ENCODE measurements around the gene MARF1. TPM values are rescaled to one million over a fixed set of nuclear protein-coding genes. Genes with fewer than 3 reads are reported as not detected.
A peak's percentile ranks its signal among the peaks of the same experiment; 100 is the strongest.
"Not testable (repeated sequence)": the region's sequence is repeated elsewhere in the genome, so short reads cannot be mapped to it uniquely, and the experiment has no call there.

The MARF1 gene
- total RNA-seq, 1 donor from 2014 or later = 13.4 TPM

DNA sequence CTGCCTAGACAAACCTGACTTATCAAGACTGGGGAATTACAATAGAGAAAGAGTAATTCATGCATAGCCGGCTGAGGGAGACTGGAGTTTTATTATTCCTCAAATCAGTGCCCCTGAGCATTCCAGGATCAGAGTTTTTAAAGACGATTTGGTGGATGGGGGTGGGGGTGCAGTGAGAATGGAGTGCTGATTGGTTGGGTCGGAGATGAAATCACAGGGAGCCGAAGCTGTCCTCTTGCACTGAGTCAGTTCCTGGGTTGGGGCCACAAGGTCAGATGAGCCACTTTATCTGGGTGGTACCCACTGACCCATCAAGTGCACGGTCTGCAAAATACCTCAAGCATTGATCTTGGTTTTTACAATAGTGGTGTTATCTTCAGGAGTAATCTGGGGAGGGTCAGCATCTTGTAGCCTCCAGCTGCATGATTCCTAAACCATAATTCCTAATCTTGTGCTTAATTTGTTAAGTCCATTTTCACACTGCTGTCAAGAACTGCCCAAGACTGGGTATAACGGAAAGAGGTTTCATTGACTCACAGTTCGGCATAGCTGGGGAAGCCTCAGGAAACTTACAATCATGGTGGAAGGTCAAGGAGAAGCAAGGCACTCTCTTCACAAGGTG is 69.6 kb downstream of the MARF1 start:
- H3K36me3 Mint-ChIP-seq = peaks cover 8% of the 10 kb centered on the region
- TF ChIP-seq, protein P1, sequence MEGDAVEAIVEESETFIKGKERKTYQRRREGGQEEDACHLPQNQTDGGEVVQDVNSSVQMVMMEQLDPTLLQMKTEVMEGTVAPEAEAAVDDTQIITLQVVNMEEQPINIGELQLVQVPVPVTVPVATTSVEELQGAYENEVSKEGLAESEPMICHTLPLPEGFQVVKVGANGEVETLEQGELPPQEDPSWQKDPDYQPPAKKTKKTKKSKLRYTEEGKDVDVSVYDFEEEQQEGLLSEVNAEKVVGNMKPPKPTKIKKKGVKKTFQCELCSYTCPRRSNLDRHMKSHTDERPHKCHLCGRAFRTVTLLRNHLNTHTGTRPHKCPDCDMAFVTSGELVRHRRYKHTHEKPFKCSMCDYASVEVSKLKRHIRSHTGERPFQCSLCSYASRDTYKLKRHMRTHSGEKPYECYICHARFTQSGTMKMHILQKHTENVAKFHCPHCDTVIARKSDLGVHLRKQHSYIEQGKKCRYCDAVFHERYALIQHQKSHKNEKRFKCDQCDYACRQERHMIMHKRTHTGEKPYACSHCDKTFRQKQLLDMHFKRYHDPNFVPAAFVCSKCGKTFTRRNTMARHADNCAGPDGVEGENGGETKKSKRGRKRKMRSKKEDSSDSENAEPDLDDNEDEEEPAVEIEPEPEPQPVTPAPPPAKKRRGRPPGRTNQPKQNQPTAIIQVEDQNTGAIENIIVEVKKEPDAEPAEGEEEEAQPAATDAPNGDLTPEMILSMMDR (IDR thresholded peaks at IDR 0.05) = no peak
- no peak for TF ChIP-seq EZH2phosphoT487 (IDR thresholded peaks at IDR 0.05)
- TF ChIP-seq EZH2 (IDR thresholded peaks at IDR 0.05) = no peak

GRCh38 chr16:15572329-15573001 is 70.5 kb downstream of the MARF1 start:
- H3K27ac Mint-ChIP-seq = peak overlapping the region; percentile 66

More for the DNA sequence above, 69.6 kb downstream of the MARF1 start:
- Histone ChIP-seq H3K4me1 (peaks cover 8% of the 10 kb centered on the region), H3K27ac (no peak overlapping the region), H3K36me3 (no peaks in the 10 kb centered on the region), H3K79me2 (ENCODE audit: low read depth) (no peaks in the 10 kb centered on the region), H3K4me3 (no peak overlapping the region), H4K20me1 (ENCODE audit: low read depth) (no peaks in the 10 kb centered on the region), H3K27me3 (no peaks in the 10 kb centered on the region), H3K9me3 (ENCODE audit: low read depth) (no peaks in the 10 kb centered on the region), H3F3A (ENCODE audit: low read depth) (peaks cover 7% of the 10 kb centered on the region), H3K9ac (no peak overlapping the region), H2AFZ (replicated peaks) (no peak overlapping the region), H3K4me2 (no peak overlapping the region)
- peaks cover 2% of the 10 kb centered on the region for H3K27me3 Mint-ChIP-seq (ENCODE audit: insufficient read depth, low read depth)
- DNase-seq (ENCODE audit: low spot score) = no peak
- no peak overlapping the region for H3K4me3 Mint-ChIP-seq
- H3K27ac Mint-ChIP-seq = peak overlapping the region; percentile 22
- H3K4me1 Mint-ChIP-seq = no peaks in the 10 kb centered on the region
- peaks cover 2% of the 10 kb centered on the region for H3K9me3 Mint-ChIP-seq

DNA sequence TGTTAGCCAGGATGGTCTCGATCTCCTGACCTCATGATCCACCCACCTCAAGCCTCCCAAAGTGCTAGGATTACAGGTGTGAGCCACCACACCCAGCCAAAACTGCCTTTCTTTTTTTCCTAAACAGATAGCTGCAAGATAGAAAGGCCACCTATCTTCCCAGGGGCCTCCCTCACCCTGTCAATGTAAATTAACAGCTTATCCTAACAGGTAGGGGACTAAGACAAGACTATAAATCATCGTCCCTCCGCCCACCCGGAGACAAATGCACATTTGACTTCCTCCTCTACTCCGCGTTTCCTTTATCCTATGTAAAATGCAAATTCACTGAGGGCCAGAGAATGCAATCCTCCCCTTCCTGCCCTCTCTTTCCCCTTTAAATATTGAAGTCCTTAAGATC is 71.4 kb downstream of the MARF1 start:
- Histone ChIP-seq H3K9me3 (ENCODE audit: low read depth) (no peaks in the 10 kb centered on the region), H3K27me3 (no peaks in the 10 kb centered on the region), H3K4me2 (no peak overlapping the region), H3K36me3 (no peaks in the 10 kb centered on the region), H3K4me1 (peaks cover 8% of the 10 kb centered on the region), H3K27ac (no peak overlapping the region), H3K4me3 (no peak overlapping the region), H3K79me2 (ENCODE audit: low read depth) (no peaks in the 10 kb centered on the region), H4K20me1 (ENCODE audit: low read depth) (no peaks in the 10 kb centered on the region), H2AFZ (replicated peaks) (no peak overlapping the region), H3F3A (ENCODE audit: low read depth) (peaks cover 5% of the 10 kb centered on the region), H3K9ac (no peak overlapping the region)
- H3K36me3 Mint-ChIP-seq = peaks cover 8% of the 10 kb centered on the region
- H3K27me3 Mint-ChIP-seq (ENCODE audit: insufficient read depth, low read depth) = peaks cover 2% of the 10 kb centered on the region
- no peak for DNase-seq (ENCODE audit: low spot score)
- TF ChIP-seq EZH2 (IDR thresholded peaks at IDR 0.05) (no peak), EZH2phosphoT487 (IDR thresholded peaks at IDR 0.05) (no peak)
- TF ChIP-seq, protein P1 (IDR thresholded peaks at IDR 0.05) = no peak
- no peak overlapping the region for H3K4me3 Mint-ChIP-seq
- no peaks in the 10 kb centered on the region for H3K4me1 Mint-ChIP-seq
- no peak overlapping the region for H3K27ac Mint-ChIP-seq
- H3K9me3 Mint-ChIP-seq = no peaks in the 10 kb centered on the region

More at GRCh38 chr16:15572329-15573001, 70.5 kb downstream of the MARF1 start:
- peaks cover 7% of the 10 kb centered on the region for H3F3A ChIP-seq (ENCODE audit: low read depth)
- no peak overlapping the region for H3K27ac ChIP-seq
- no peaks in the 10 kb centered on the region for H3K36me3 ChIP-seq
- no peaks in the 10 kb centered on the region for H3K27me3 ChIP-seq
- H3K4me1 Mint-ChIP-seq = no peaks in the 10 kb centered on the region
- H3K4me3 Mint-ChIP-seq = no peak overlapping the region
- H3K4me2 ChIP-seq = no peak overlapping the region
- H3K9ac ChIP-seq = no peak overlapping the region
- no peaks in the 10 kb centered on the region for H3K9me3 ChIP-seq (ENCODE audit: low read depth)
- H3K27me3 Mint-ChIP-seq (ENCODE audit: insufficient read depth, low read depth) = peaks cover 2% of the 10 kb centered on the region
- peaks cover 8% of the 10 kb centered on the region for H3K4me1 ChIP-seq
- H3K4me3 ChIP-seq = no peak overlapping the region
- H3K9me3 Mint-ChIP-seq = peaks cover 2% of the 10 kb centered on the region
- H3K36me3 Mint-ChIP-seq = peaks cover 8% of the 10 kb centered on the region
- H4K20me1 ChIP-seq (ENCODE audit: low read depth) = no peaks in the 10 kb centered on the region
- TF ChIP-seq, protein P1 (IDR thresholded peaks at IDR 0.05) = no peak
- TF ChIP-seq EZH2 (IDR thresholded peaks at IDR 0.05) (no peak), EZH2phosphoT487 (IDR thresholded peaks at IDR 0.05) (no peak)
- H2AFZ ChIP-seq (replicated peaks) = no peak overlapping the region
- H3K79me2 ChIP-seq (ENCODE audit: low read depth) = no peaks in the 10 kb centered on the region
- DNase-seq (ENCODE audit: low spot score) = no peak

- H3K4me3 ChIP-seq = not testable (repeated sequence)
These were observed 72.3 kb downstream of the MARF1 start for GRCh38 chr16:15570666-15571065.

More at GRCh38 chr16:15570666-15571065, 72.3 kb downstream of the MARF1 start:
- H4K20me1 ChIP-seq (ENCODE audit: low read depth); H3K36me3 Mint-ChIP-seq; H3K27ac ChIP-seq; H3K27ac Mint-ChIP-seq; H3K4me1 ChIP-seq; H3K79me2 ChIP-seq (ENCODE audit: low read depth); H3F3A ChIP-seq (ENCODE audit: low read depth); DNase-seq (ENCODE audit: low spot score); H3K4me1 Mint-ChIP-seq; H3K36me3 ChIP-seq; H3K27me3 ChIP-seq; H3K27me3 Mint-ChIP-seq (ENCODE audit: insufficient read depth, low read depth); H3K4me2 ChIP-seq; H3K9me3 Mint-ChIP-seq; H3K4me3 Mint-ChIP-seq; H3K9me3 ChIP-seq (ENCODE audit: low read depth); H3K9ac ChIP-seq; H2AFZ ChIP-seq (replicated peaks): not testable (repeated sequence)

Measured in neural progenitor cell (in vitro differentiated cells).